SU-DHL-6 (cell line): ENCODE measurements around the gene MKNK2.

Experiments
- CTCF ChIP-seq: fragments of 200-600 bp; sonication (generic); IDR thresholded peaks from one replicate; pipeline ENCODE4 v1.5.1; 2017; ENCODE audit warnings: antibody characterized with exemption, mild to moderate bottlenecking, low read length, moderate library complexity; ENCODE audit not compliant: insufficient read depth, poor library complexity, severe bottlenecking
- EZH2phosphoT487 ChIP-seq: fragments of 200-600 bp; sonication (generic), shearing (Covaris generic); conservative IDR thresholded peaks from 2 replicates; pipeline ENCODE4 v1.6.1; 2018; ENCODE audit warnings: mild to moderate bottlenecking, antibody characterized with exemption, low read length, moderate library complexity, mixed read lengths

GRCh38 chr19:2035590-2035991 is 15.5 kb downstream of the MKNK2 start:
- TF ChIP-seq CTCF (no peak), EZH2phosphoT487 (no peak)
